Measurements from ENCODE around the gene CD3D.

DNA sequence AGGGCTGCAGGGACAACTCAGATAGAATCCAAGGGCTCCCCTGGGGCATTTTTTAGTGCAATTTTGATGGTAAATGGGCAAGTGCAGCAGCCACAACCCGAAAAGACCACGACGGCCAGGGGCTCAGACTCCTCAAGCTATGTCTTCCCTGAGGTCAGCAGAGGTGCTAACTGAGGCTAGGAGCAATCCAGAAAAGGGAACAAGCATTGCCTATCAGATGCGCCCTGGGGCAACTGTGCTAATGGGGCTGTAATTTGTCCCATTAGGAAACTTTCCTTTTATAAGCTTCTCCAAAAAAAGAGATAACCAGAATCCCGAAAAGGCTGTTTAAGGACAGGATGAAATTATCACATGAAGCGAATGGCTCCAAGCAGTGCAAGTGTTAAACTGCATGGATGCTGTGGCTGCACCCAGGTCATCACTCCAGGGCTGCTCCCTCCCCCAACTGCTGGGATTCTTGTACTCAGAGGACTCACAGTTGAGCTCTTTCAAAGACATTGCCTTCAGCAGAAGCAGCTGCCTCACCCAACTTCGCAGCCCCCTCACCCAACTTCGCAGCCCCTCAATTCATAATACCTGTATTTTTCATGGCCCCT, 40.8 kb downstream of the CD3D start:
- TF ChIP-seq EZH2 (IDR thresholded peaks at IDR 0.05; ENCODE audit: borderline replicate concordance, low read depth, low read length, severe bottlenecking) (no peak), POLR2A (IDR thresholded peaks at IDR 0.05; ENCODE audit: low read depth, low read length) (no peak), POLR2AphosphoS5 (IDR thresholded peaks at IDR 0.05; ENCODE audit: insufficient read depth, low read depth, low read length) (no peak), GATA2 (IDR thresholded peaks at IDR 0.05; ENCODE audit: insufficient read depth, insufficient read length, low read depth, low read length) (no peak), MYC (IDR thresholded peaks at IDR 0.05; ENCODE audit: low read depth, low read length) (no peak), JUN (IDR thresholded peaks at IDR 0.05; ENCODE audit: borderline replicate concordance, insufficient read depth, insufficient read length, low read depth) (no peak), FOS (IDR thresholded peaks at IDR 0.05; ENCODE audit: borderline replicate concordance, insufficient read depth, low read length) (no peak)
- TF ChIP-seq, protein P1, sequence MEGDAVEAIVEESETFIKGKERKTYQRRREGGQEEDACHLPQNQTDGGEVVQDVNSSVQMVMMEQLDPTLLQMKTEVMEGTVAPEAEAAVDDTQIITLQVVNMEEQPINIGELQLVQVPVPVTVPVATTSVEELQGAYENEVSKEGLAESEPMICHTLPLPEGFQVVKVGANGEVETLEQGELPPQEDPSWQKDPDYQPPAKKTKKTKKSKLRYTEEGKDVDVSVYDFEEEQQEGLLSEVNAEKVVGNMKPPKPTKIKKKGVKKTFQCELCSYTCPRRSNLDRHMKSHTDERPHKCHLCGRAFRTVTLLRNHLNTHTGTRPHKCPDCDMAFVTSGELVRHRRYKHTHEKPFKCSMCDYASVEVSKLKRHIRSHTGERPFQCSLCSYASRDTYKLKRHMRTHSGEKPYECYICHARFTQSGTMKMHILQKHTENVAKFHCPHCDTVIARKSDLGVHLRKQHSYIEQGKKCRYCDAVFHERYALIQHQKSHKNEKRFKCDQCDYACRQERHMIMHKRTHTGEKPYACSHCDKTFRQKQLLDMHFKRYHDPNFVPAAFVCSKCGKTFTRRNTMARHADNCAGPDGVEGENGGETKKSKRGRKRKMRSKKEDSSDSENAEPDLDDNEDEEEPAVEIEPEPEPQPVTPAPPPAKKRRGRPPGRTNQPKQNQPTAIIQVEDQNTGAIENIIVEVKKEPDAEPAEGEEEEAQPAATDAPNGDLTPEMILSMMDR (IDR thresholded peaks at IDR 0.05; ENCODE audit: extremely low read depth in 1 of 2, insufficient read depth in 1 of 2, low read depth in 1 of 2, low read length in 2 of 2) = no peak
- TF ChIP-seq, protein P2, sequence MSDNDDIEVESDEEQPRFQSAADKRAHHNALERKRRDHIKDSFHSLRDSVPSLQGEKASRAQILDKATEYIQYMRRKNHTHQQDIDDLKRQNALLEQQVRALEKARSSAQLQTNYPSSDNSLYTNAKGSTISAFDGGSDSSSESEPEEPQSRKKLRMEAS (IDR thresholded peaks at IDR 0.05; ENCODE audit: insufficient read depth, insufficient read length) = no peak
